HCT116 (cell line): Measurements from ENCODE around the gene CXorf49. TPM values are rescaled to one million over a fixed set of nuclear protein-coding genes. Genes with fewer than 3 reads are reported as not detected.

Experiments
- ATAC-seq: fragments of 200-7000 bp; cut with Tn5 transposase; 2 replicates; pipeline ENCODE4 v1.9.1; 2020; ENCODE audit warnings: mild to moderate bottlenecking, moderate library complexity
- BruUV-seq: library from RNA; stranded (reverse); fragments of 400-500 nt; replicated peaks from 2 replicates; lab custom pipeline; 2021; lab: Mats Ljungman, UMichigan
- CTCF ChIA-PET: fragments of 300-600 bp; sonication (Branson Sonifier 250); formaldehyde crosslinking; loops from one replicate; lab custom pipeline; 2021; ENCODE audit warnings: antibody characterized with exemption; lab: Charles Lee
- POLR2A ChIA-PET: fragments of 300-600, 350-600 bp; sonication (Branson Sonifier 250); formaldehyde crosslinking; loops from one replicate; lab custom pipeline; 2021; ENCODE audit warnings: antibody characterized with exemption; lab: Charles Lee
- RAD21 ChIA-PET, 2 experiments: fragments of 300-600 bp; sonication (Branson Sonifier 250); formaldehyde crosslinking; loops; one replicate each; lab custom pipeline; 2023; ENCODE audit warnings: low total read pairs in 2 of 2; ENCODE audit not compliant: uncharacterized antibody in 2 of 2, unreplicated experiment in 2 of 2, low non-redundant PET in 1 of 2; lab: Charles Lee
- DNase-seq: peaks from one replicate; pipeline ENCODE4 v3.0.0-alpha.2; 2010; ENCODE audit warnings: low read depth, low spot score
- H2AFZ ChIP-seq: fragments of 200-600 bp; shearing (Covaris generic), sonication (generic); 2 replicates; pipeline ENCODE4 v1.6.1; 2017; ENCODE audit warnings: low read depth, mixed run types, mixed read lengths, antibody characterized with exemption, low read length; ENCODE audit not compliant: poor library complexity, severe bottlenecking
- H3K27ac ChIP-seq: 2 replicates; pipeline ENCODE4 v1.5.1; 2012; ENCODE audit warnings: low read depth, low read length
- H3K27me3 ChIP-seq: fragments of 200-600 bp; sonication (generic); 2 replicates; pipeline ENCODE4 v1.6.1; 2016; ENCODE audit warnings: mixed run types, low read length, mixed read lengths; ENCODE audit not compliant: insufficient read depth
- H3K36me3 ChIP-seq, 2 experiments: fragments of 200-500 bp in 1 of 2; fragments of 200-600 bp in 1 of 2; sonication (Bioruptor generic) in 1 of 2; sonication (generic) in 1 of 2; 2 replicates each; pipeline versions ENCODE4 v1.5.1 to v1.6.1; 2014 to 2016; ENCODE audit warnings: low read length in 2 of 2, inconsistent platforms in 1 of 2, mixed read lengths in 1 of 2, mixed run types in 1 of 2; ENCODE audit not compliant: insufficient read depth in 2 of 2, control insufficient read depth in 1 of 2
- H3K4me1 ChIP-seq, 2 experiments: fragments of 200-600 bp in 1 of 2; sonication (generic) in 1 of 2; 2 replicates each; pipeline versions ENCODE4 v1.5.1 to v1.6.1; 2012 to 2017; ENCODE audit warnings: low read length in 2 of 2, inconsistent platforms in 1 of 2, mild to moderate bottlenecking in 1 of 2, mixed read lengths in 1 of 2, mixed run types in 1 of 2, moderate library complexity in 1 of 2; ENCODE audit not compliant: insufficient read depth in 2 of 2, control insufficient read depth in 1 of 2
- H3K4me2 ChIP-seq: fragments of 200-600 bp; sonication (generic); 2 replicates; pipeline ENCODE4 v1.6.1; 2017; ENCODE audit warnings: mixed run types, low read length, mixed read lengths
- H3K4me3 ChIP-seq, 2 experiments: fragments of 200-600 bp in 1 of 2; sonication (generic) in 1 of 2; replicated peaks in 1 of 2; 2 replicates each; pipeline ENCODE4 v1.5.1; 2011 to 2016; ENCODE audit warnings: low read length in 2 of 2, control low read depth in 1 of 2, low read depth in 1 of 2, mild to moderate bottlenecking in 1 of 2, mixed read lengths in 1 of 2, mixed run types in 1 of 2
- H3K79me2 ChIP-seq: fragments of 200-600 bp; sonication (generic); 2 replicates; pipeline ENCODE4 v1.6.1; 2017; ENCODE audit warnings: mild to moderate bottlenecking, mixed run types, low read length, moderate library complexity, mixed read lengths; ENCODE audit not compliant: insufficient read depth
- H3K9ac ChIP-seq: fragments of 200-600 bp; sonication (generic); 2 replicates; pipeline ENCODE4 v1.6.1; 2016; ENCODE audit warnings: low read length, mixed read lengths
- H3K9me2 ChIP-seq: fragments of 200-600 bp; sonication (generic), shearing (Covaris generic); 2 replicates; pipeline ENCODE4 v1.6.1; 2017; ENCODE audit warnings: mixed run types, mild to moderate bottlenecking, moderate library complexity; ENCODE audit not compliant: insufficient read depth
- H3K9me3 ChIP-seq, 2 experiments: fragments of 200-500 bp in 1 of 2; fragments of 200-600 bp in 1 of 2; sonication (Bioruptor generic) in 1 of 2; sonication (generic) in 1 of 2; 2 replicates each; pipeline ENCODE4 v1.6.1; 2014 to 2017; ENCODE audit warnings: low read length in 2 of 2, mixed read lengths in 2 of 2, inconsistent platforms in 1 of 2, low read depth in 1 of 2, mild to moderate bottlenecking in 1 of 2, mixed run types in 1 of 2, moderate library complexity in 1 of 2; ENCODE audit not compliant: control insufficient read depth in 1 of 2, insufficient read depth in 1 of 2
- H4K20me1 ChIP-seq: fragments of 200-600 bp; sonication (generic), shearing (Covaris generic); 2 replicates; pipeline ENCODE4 v1.6.1; 2017; ENCODE audit warnings: mixed run types, mild to moderate bottlenecking, moderate library complexity; ENCODE audit not compliant: insufficient read depth
- CBX3 ChIP-seq: IDR thresholded peaks from 2 replicates; pipeline ENCODE4 v1.6.1; 2012; ENCODE audit warnings: low read depth
- CTCF ChIP-seq, 3 experiments: fragments of 200-600 bp in 1 of 3; sonication (generic) in 1 of 3; IDR thresholded peaks in 2 of 3; conservative IDR thresholded peaks in 1 of 3; 2 replicates each; pipeline ENCODE4 v1.5.1; 2012 to 2017; ENCODE audit warnings: low read depth in 2 of 3, low read length in 2 of 3, antibody characterized with exemption in 1 of 3, borderline replicate concordance in 1 of 3, control low read depth in 1 of 3, mild to moderate bottlenecking in 1 of 3, mixed read lengths in 1 of 3, mixed run types in 1 of 3, moderate library complexity in 1 of 3; ENCODE audit not compliant: insufficient read depth in 1 of 3
- FOSL1 ChIP-seq: IDR thresholded peaks from 2 replicates; pipeline ENCODE4 v1.6.1; 2012; ENCODE audit warnings: low read depth
- SRF ChIP-seq: IDR thresholded peaks from 2 replicates; pipeline ENCODE4 v1.6.1; 2012; ENCODE audit warnings: low read depth
- TCF7L2 ChIP-seq: IDR thresholded peaks from 2 replicates; pipeline ENCODE4 v1.7.0; 2011; ENCODE audit warnings: borderline replicate concordance, inconsistent platforms; ENCODE audit not compliant: insufficient read depth, insufficient read length; ENCODE audit errors: extremely low read depth
- ZBTB33 ChIP-seq: IDR thresholded peaks from 2 replicates; pipeline ENCODE4 v1.6.1; 2011; ENCODE audit warnings: mild to moderate bottlenecking, low read length, moderate library complexity; ENCODE audit not compliant: insufficient replicate concordance; ENCODE audit errors: extremely low read depth
- intact Hi-C: fragments of 100-400 bp; cut with micrococcal nuclease; formaldehyde crosslinking; loops from 2 replicates; pipeline ENCODE4 v1.10.0; 2022
- total RNA-seq: library from RNA; stranded (reverse); gene quantifications from one replicate; pipeline ENCODE4 v1.2.1, GENCODE V29; 2021; ENCODE audit not compliant: unreplicated experiment

The CXorf49 gene
- total RNA-seq, 1 experiment from 2014 or later = not detected

GRCh38 chrX:71669492-71669891 is 48.6 kb downstream of the CXorf49 start:
- peaks cover 0 to 5% of the 10 kb centered on the region in 2 experiments; a peak in 1 of 4 replicates for H3K4me1 ChIP-seq
- H3K4me2 ChIP-seq = no peak overlapping the region
- no peaks in the 10 kb centered on the region for H3K79me2 ChIP-seq
- no peak overlapping the region for H3K4me3 ChIP-seq
- no peaks in the 10 kb centered on the region for H4K20me1 ChIP-seq
- ATAC-seq = no peak
- ChIA-PET RAD21 (interaction anchor here in 1 of 2 experiments (1.4 kb wide), 1 partner anchor 201 kb away, joined by 3 read pairs; no protein-coding TSS in a partner anchor), CTCF (interaction anchor here (1.1 kb wide), 1 partner anchor 190 kb away, joined by 4 read pairs; no protein-coding TSS in a partner anchor), POLR2A (no interaction called here)
- DNase-seq = no peak
- no peaks in the 10 kb centered on the region for H3K9me3 ChIP-seq
- intact Hi-C loops = no loop called here
- H3K9me2 ChIP-seq = no peaks in the 10 kb centered on the region
- H3K27me3 ChIP-seq = no peaks in the 10 kb centered on the region
- TF ChIP-seq ZBTB33 (no peak), CTCF (IDR thresholded peaks at IDR 0.05 in 2 of 3, conservative IDR thresholded peaks at IDR 0.05 in 1 of 3; ENCODE audit: borderline replicate concordance in 1 of 3, insufficient read depth in 1 of 3, low read depth in 2 of 3, low read length in 2 of 3) (no peak), SRF (no peak), CBX3 (no peak), FOSL1 (no peak), TCF7L2 (no peak)
- no TSS peak for BruUV-seq
- no peak overlapping the region for H3K9ac ChIP-seq
- H3K36me3 ChIP-seq = no peaks in the 10 kb centered on the region
- H3K27ac ChIP-seq = no peak overlapping the region
- no peak overlapping the region for H2AFZ ChIP-seq
